AG09319 (cell line): ENCODE results near the gene OGFR.

ENCODE experiments used
- DNase-seq: peaks from one replicate; pipeline ENCODE4 v3.0.0-alpha.2; 2010; ENCODE audit warnings: low read depth; ENCODE audit errors: extremely low read depth
- TF ChIP-seq, protein P1 (sequence below): IDR thresholded peaks from 2 replicates; pipeline ENCODE4 v1.5.1; 2011; ENCODE audit warnings: low read depth, mild to moderate bottlenecking, inconsistent platforms, low read length, moderate library complexity

OGFR gene

DNA sequence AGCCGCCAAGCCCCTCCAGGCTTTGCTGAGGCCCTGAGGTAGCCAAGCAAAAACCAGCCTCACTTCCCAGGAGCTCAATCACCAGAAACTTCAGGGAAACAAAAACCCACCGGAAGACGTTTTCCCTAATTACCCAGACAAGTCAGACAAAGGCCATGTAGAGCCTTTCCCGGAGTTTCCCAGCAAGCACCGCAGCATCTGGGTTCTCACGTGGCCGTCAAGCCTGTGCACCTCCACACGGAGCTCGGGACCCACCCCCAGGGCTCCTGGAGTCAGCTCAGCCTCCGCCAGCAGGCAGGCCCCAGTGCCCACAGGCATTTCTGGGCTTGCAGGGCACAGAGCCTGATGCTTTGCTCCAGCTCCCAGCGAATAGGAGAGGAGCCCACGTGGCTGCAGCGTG, 18.5 kb upstream of the OGFR start:
- TF ChIP-seq, protein P1, sequence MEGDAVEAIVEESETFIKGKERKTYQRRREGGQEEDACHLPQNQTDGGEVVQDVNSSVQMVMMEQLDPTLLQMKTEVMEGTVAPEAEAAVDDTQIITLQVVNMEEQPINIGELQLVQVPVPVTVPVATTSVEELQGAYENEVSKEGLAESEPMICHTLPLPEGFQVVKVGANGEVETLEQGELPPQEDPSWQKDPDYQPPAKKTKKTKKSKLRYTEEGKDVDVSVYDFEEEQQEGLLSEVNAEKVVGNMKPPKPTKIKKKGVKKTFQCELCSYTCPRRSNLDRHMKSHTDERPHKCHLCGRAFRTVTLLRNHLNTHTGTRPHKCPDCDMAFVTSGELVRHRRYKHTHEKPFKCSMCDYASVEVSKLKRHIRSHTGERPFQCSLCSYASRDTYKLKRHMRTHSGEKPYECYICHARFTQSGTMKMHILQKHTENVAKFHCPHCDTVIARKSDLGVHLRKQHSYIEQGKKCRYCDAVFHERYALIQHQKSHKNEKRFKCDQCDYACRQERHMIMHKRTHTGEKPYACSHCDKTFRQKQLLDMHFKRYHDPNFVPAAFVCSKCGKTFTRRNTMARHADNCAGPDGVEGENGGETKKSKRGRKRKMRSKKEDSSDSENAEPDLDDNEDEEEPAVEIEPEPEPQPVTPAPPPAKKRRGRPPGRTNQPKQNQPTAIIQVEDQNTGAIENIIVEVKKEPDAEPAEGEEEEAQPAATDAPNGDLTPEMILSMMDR, result no peak
- no peak for DNase-seq

DNA sequence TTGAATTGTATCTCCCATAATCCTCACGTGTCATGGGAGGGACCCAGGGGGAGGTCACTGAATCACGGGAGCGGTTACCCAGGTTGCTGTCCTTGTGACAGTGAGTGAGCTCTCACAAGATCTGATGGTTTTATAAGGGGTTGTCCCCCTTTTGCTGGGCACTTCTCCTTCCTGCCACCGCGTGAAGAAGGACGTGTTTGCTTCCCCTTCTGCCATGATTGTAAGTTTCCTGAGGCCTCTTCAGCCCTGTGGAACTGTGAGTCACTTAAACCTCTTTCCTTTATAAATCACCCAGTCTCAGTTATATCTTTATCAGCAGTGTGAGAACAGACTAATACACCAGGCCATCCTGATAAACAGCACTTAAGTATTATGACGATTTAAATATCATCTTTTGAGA, 17.3 kb upstream of the OGFR start:
- DNase-seq, result no peak
- TF ChIP-seq, protein P1, result no peak

DNA sequence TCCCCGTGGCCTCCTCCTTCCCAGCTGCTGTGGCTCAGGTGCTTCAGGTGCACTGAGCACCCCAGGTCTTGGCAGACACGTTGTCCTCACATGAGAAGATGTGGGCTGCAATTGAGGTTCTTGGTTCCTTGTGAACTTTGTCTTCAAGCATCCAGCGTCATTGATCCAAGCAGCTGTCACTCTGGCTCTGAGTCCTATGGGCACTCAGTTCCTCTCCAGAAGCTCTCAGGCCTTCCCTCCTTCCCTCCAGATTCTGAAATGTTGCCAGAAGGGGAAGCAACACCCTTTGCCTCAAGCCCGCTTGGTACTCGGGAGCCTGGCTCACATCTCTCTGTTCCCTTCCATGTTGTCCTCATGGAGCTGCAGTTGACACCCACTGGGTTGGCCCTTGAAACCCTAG, 16.8 kb upstream of the OGFR start:
- no peak for DNase-seq
- TF ChIP-seq, protein P1, result no peak

DNA sequence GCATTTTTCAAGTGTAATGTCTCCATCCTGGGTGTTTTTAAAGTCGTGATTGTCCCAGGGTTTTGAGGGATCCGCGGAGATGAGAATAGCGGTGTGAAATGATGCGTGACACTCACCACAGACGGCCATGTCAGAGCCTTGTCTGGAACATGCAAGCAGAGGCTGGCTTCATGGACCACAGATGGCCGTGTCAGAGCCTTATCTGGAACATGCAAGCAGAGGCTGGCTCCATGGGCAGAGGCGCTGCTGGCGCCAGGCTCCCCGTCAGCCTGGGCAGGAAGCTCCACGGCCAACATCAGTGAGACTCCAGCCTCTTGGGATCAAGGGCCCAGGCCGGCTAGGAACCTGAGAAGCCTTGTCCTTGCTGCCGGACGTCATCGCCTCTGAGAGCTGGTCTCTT, 16.0 kb upstream of the OGFR start:
- TF ChIP-seq, protein P1, result no peak
- DNase-seq, result no peak

DNA sequence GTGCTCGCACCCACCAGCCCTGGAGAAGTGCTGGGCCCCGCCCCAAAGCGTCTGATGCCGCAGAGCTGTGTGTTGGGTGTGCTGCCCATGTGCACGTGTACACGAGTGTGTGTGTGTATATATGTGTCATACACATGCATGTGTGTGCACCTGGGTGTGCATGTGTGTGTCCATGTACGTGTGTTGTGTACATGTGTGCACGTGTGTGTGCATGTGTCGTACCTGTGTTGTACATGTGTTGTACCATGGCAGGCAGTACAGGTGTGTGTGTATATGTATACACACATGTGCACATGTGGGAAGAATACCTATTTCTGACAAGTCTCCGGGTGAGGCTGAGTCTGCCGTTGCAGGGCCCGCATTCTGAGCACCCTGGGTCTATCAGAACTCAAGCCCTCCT, 14.6 kb upstream of the OGFR start:
- TF ChIP-seq, protein P1, result no peak
- DNase-seq, result no peak

DNA sequence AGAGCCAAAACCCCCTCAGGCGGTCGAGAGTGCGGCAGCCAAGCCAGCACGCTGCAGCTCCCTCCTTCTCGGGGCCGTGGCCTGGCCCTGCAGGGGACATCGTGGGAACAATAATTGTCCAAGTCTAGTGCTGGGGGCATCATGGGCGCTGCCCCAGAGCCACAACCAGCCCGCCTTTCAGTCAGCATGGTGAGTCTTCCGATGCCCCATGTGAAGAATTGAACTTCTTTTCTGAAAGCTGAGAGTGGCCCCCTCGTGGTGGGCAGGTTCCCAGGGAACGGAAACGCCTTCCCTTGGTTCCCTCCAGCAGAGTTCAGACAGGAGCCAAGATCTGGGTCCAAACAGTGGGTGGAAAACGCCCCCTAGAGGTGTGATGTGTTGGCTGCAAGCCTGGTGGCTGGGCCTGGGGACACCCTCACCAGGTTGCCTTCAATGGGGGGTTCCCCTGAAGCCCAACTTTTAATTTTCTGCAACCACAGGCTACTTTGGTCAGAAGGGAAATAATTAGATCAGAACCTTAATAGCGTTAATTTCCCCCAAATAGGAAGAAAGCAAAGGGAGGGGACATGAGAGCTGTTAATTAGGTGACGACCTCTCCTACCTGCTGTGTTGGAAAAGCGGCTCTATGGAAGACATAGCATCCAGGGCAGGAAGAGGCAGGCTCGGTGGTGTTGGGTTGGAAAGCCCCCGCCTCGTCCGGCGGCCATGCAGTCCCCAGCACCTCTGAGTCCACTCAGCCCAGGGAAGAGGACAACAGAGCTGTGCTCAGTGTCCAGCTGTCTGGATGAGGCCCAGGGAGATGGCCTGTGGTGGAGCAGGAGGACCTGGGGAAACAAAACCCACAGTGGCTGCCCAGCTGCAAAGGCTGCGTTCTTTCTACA, 13.1 kb upstream of the OGFR start:
- TF ChIP-seq, protein P1, result peak; percentile 92
- peak; percentile 70 for DNase-seq

DNA sequence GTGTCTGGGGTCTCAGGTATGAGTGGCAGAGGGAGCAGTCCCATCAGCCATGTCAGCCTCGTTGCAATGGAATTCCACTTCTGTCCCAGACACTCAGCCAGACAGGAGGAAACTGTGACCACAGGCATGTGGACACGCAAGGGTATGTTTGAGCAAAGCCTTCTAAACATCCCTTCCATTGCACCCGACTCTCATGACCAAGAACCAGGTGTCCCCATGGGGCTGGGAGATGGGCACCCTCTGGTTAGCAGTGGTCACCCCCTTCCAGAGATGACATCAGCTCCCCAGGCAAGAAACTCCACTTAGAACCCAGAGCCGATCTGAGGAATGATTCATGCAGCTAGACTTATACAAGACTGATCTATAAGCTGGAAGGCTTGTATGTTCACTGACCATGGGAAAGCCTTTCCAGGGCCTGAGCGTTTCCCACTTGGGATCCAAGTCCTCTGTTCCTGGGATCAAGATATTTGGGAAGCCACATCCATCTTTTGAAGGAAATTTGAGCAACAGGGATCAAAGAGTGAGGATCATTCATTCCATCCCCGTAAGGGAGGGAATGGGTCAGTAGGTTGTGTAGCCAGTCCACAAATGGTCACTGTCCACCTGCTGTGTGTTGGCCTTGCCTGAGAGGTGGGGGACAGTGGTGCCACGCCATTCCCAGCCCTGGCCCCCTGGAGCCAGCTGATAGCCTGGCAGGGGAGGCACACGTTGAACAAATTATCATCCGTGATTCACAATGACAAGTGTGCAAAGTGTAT, 12.3 kb upstream of the OGFR start:
- no peak for DNase-seq
- TF ChIP-seq, protein P1, result no peak
